Measurements from ENCODE around the gene TRIO. TPM values are rescaled to one million over a fixed set of nuclear protein-coding genes. Genes with fewer than 3 reads are reported as not detected.
A peak's percentile ranks its signal among the peaks of the same experiment; 100 is the strongest.

Gene TRIO
- total RNA-seq, 4 donors from 2014 or later, result 186 to 388 (median 285) TPM

DNA sequence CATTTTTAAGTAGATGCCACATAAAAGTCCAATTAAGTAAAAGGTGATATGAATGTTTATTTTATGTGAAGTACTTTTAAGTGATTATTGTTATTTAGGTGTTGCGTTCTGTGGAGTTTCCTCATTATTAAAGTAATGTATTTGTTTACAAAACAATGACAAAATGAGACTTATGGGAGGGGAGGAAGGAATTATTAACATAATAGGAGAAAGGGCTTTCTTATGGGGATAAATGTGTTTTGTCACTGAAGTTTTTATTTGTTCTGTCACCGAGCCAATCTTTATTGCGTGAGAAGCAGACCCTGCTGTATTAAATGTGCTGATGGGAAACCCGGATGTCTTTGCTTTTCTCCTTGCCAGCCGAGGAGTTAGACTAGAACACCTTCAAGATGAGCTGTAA lies 44.5 kb downstream of the TRIO start:
- H3K4me1 ChIP-seq, result peaks cover 11 to 85% (median 63%) of the 10 kb centered on the region in 4 donors
- no peak for TF ChIP-seq POLR2AphosphoS5 (IDR thresholded peaks at IDR 0.05)
- TF ChIP-seq POLR2A (IDR thresholded peaks at IDR 0.05), result no peak
- TF ChIP-seq, protein P1, sequence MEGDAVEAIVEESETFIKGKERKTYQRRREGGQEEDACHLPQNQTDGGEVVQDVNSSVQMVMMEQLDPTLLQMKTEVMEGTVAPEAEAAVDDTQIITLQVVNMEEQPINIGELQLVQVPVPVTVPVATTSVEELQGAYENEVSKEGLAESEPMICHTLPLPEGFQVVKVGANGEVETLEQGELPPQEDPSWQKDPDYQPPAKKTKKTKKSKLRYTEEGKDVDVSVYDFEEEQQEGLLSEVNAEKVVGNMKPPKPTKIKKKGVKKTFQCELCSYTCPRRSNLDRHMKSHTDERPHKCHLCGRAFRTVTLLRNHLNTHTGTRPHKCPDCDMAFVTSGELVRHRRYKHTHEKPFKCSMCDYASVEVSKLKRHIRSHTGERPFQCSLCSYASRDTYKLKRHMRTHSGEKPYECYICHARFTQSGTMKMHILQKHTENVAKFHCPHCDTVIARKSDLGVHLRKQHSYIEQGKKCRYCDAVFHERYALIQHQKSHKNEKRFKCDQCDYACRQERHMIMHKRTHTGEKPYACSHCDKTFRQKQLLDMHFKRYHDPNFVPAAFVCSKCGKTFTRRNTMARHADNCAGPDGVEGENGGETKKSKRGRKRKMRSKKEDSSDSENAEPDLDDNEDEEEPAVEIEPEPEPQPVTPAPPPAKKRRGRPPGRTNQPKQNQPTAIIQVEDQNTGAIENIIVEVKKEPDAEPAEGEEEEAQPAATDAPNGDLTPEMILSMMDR (IDR thresholded peaks at IDR 0.05), result no peak
- no peak for TF ChIP-seq EP300 (IDR thresholded peaks at IDR 0.05; ENCODE audit: low read depth)
- no peak for DNase-seq
- H3K27me3 ChIP-seq, result no peaks in the 10 kb centered on the region
- no peaks in the 10 kb centered on the region for H3K9me3 ChIP-seq
- 41 to 45% methylated on average over 5 of the region's 5 CpGs for WGBS, 2 donors (ENCODE audit: low coverage in 1 of 2)
- H3K36me3 ChIP-seq, result no peaks in the 10 kb centered on the region
- in situ Hi-C loops (cut with MboI; ENCODE audit: low pct_ligation_motif_present in 1 of 4, low pct_unique_long_range_greater_than_20kb in 1 of 4, low sequenced_read_pairs in 3 of 4), result no loop called here
- H3K27ac ChIP-seq, result peak overlapping the region; percentile 76 to 85 (median 84)
- no peak overlapping the region for H3K4me3 ChIP-seq
- intact Hi-C loops (cut with DNase I; ENCODE audit: low total_unique reads), result no loop called here

DNA sequence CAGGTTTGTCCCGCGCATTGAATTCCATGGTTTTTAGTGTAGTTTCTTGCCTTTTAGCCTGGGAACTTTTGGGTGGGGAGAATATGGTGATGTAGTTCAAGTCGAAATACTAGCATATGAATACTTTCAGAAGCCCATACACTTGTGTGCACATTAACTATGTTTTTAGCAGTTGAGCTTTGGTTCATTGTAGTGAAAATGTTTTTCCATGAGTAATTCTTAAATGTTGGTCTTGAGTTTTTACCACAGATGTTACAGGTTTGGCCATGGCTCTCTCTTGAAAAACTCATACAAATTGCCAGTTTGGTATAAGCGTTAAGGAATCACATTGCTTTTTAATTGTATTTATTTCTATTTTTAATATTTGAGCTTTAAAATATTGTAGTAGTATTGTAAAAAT lies 45.6 kb downstream of the TRIO start:
- intact Hi-C loops (cut with DNase I; ENCODE audit: low total_unique reads) (no loop called here), in situ Hi-C loops (cut with MboI; ENCODE audit: low pct_ligation_motif_present in 1 of 4, low pct_unique_long_range_greater_than_20kb in 1 of 4, low sequenced_read_pairs in 3 of 4) (no loop called here)
- no peak for DNase-seq
- H3K4me3 ChIP-seq, result no peak overlapping the region
- H3K4me1 ChIP-seq, result peaks cover 11 to 82% (median 54%) of the 10 kb centered on the region in 4 donors
- no peaks in the 10 kb centered on the region for H3K27me3 ChIP-seq
- TF ChIP-seq POLR2A (IDR thresholded peaks at IDR 0.05), result no peak
- no peak for TF ChIP-seq POLR2AphosphoS5 (IDR thresholded peaks at IDR 0.05)
- no peak for TF ChIP-seq EP300 (IDR thresholded peaks at IDR 0.05; ENCODE audit: low read depth)
- TF ChIP-seq, protein P1 (IDR thresholded peaks at IDR 0.05), result no peak
- WGBS, 2 donors (ENCODE audit: low coverage in 1 of 2), result 86 to 92% methylated on average over 4 of the region's 4 CpGs
- peak overlapping the region; percentile 76 to 85 (median 84) for H3K27ac ChIP-seq
- H3K9me3 ChIP-seq, result no peaks in the 10 kb centered on the region
- H3K36me3 ChIP-seq, result no peaks in the 10 kb centered on the region

DNA sequence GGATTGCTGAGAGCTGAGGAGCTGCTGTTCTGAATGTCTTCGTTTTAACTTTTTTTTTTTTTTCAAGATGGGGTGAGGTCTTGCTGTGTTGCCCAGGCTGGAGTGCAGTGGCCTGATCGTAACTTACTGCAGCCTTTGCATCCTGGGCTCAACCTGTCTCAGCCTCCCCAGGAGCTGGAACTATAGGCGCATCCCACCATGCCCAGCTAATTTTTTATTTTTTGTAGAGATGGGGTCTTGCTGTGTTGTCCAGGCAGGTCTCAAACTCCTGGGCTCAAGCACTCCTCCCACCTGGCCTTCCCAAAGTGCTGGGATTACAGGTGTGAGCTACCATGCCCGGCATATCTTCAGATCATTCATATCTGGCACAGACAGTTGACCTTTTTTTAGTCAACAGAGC lies 46.5 kb downstream of the TRIO start:
- TF ChIP-seq POLR2A (IDR thresholded peaks at IDR 0.05) (no peak), EP300 (IDR thresholded peaks at IDR 0.05; ENCODE audit: low read depth) (no peak), POLR2AphosphoS5 (IDR thresholded peaks at IDR 0.05) (no peak)
- TF ChIP-seq, protein P1 (IDR thresholded peaks at IDR 0.05), result no peak
- DNase-seq, result no peak
- in situ Hi-C loops (cut with MboI; ENCODE audit: low pct_ligation_motif_present in 1 of 4, low pct_unique_long_range_greater_than_20kb in 1 of 4, low sequenced_read_pairs in 3 of 4) (no loop called here), intact Hi-C loops (cut with DNase I; ENCODE audit: low total_unique reads) (no loop called here)
- no peaks in the 10 kb centered on the region for H3K36me3 ChIP-seq
- peak overlapping the region; percentile 76 to 85 (median 84) for H3K27ac ChIP-seq
- peaks cover 11 to 80% (median 48%) of the 10 kb centered on the region in 4 donors for H3K4me1 ChIP-seq
- no peaks in the 10 kb centered on the region for H3K27me3 ChIP-seq
- 68 to 80% methylated on average over 2 to 4 of the region's 4 CpGs for WGBS, 2 donors (ENCODE audit: low coverage in 1 of 2)
- no peak overlapping the region for H3K4me3 ChIP-seq
- no peaks in the 10 kb centered on the region for H3K9me3 ChIP-seq

DNA sequence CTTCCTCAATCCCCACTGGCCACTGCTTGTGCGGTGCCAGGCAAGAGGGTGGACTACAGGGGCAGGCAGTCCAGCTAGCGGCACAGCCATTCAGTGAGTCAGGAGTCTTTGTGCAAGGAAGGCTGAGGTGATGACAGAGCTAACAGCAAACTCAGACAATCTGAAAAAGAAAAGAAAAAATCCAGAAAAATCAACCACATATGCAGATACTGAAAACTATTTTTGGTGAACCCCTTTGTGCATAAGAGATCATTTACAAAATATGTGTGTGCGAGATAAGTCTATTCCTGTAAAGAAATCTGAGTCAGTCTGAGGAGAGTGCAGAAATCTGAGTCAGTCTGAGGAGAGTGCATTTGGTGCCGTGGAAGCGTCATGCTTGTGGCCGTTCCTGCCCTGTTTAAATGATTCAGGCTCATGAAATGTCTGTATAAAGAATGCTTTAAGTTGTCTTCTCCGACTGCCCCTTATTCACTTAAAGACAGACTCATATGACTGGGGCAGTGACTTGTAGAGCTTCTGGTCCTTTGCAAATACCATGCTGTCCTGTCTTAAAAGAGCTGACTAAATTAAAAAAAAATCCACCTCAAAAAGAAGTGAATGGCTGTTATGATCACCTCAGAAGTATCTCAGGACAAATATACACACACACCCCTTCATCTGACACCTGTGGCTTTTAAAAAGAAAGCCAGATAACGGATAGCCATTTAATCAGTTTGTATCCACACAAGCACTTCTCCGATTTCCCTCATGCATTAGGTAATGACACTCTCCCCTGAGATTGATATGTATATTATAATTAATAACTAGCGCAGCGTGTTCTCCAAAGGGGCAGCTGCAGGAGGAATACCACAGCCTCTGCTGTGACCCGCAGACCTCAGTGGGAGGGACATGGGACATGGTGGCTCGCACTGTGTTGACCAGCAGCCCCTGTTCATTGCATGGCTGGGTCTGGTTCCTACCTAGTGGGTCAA lies 47.3 kb downstream of the TRIO start:
- no peaks in the 10 kb centered on the region for H3K27me3 ChIP-seq
- H3K4me1 ChIP-seq, result peaks cover 8 to 72% (median 41%) of the 10 kb centered on the region in 4 donors
- in situ Hi-C loops (cut with MboI; ENCODE audit: low pct_ligation_motif_present in 1 of 4, low pct_unique_long_range_greater_than_20kb in 1 of 4, low sequenced_read_pairs in 3 of 4), result no loop called here
- no peak for TF ChIP-seq POLR2A (IDR thresholded peaks at IDR 0.05)
- peak in 1 of 3 donors; percentile 22 for TF ChIP-seq POLR2AphosphoS5 (IDR thresholded peaks at IDR 0.05)
- intact Hi-C loops (cut with DNase I; ENCODE audit: low total_unique reads), result no loop called here
- H3K4me3 ChIP-seq, result no peak overlapping the region
- no peak for DNase-seq
- H3K27ac ChIP-seq, result peak overlapping the region; percentile 76 to 85 (median 84)
- WGBS, 2 donors (ENCODE audit: low coverage in 1 of 2), result 39 to 51% methylated on average over 10 to 13 of the region's 13 CpGs
- no peaks in the 10 kb centered on the region for H3K9me3 ChIP-seq
- H3K36me3 ChIP-seq, result no peaks in the 10 kb centered on the region

Measured in transverse colon (tissue), 4 donors.